ENCODE results near the gene MANF.

The MANF gene

GRCh38 chr3:51374456-51374855 lies 10.6 kb upstream of the MANF start:
- TF ChIP-seq POLR2A (IDR thresholded peaks at IDR 0.05; ENCODE audit: low read depth, low read length): no peak
- no peak for TF ChIP-seq POLR2AphosphoS5 (IDR thresholded peaks at IDR 0.05; ENCODE audit: low read depth, low read length)
- no peak for TF ChIP-seq TAF1 (IDR thresholded peaks at IDR 0.05; ENCODE audit: borderline replicate concordance, low read depth, low read length)
- FAIRE-seq: no peak
- DNase-seq (ENCODE audit: insufficient read length): no peak

DNA sequence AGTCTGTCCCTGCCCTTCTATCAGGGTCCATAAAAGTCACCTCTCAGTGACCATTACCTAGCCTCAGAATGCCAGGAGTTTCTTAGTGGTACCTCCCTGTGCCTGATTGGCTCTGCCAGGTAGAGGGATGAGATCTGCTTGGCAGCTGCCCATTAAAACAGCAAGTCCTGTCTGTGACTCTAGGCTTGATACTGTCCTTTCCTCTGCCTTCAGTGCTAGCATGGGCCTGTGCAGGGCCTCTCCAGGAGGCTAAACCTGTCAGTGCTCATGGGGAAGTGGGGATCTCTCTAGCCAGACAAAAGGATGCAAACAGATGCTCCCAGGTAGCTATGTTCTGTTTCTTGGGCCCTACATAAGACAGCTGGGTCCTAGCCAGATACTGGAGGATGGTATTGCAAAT lies 10.0 kb upstream of the MANF start:
- FAIRE-seq (no peak), DNase-seq (ENCODE audit: insufficient read length) (no peak)
- TF ChIP-seq POLR2AphosphoS5 (IDR thresholded peaks at IDR 0.05; ENCODE audit: low read depth, low read length) (no peak), TAF1 (IDR thresholded peaks at IDR 0.05; ENCODE audit: borderline replicate concordance, low read depth, low read length) (no peak)

DNA sequence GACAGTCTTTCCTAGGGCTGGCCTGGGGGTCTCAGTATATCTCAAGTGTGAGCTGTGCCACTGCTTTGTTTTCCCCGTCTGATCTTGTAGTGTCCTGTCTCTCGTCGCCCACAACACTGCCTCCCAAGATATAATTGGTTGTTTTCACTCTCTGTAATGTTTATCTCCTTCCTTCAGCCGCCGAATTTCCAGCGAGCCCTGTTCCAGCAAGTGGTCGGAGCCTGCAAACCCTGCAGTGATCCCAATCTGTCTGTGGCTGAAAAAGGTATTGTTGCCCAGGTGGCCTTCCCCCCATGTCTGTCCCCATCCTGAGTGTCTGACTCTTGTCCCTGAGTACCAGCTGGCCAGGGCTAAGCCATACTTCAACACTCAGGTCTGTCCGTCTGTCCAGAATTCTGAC lies 9.5 kb upstream of the MANF start:
- DNase-seq (ENCODE audit: insufficient read length) (no peak), FAIRE-seq (no peak)
- no peak for TF ChIP-seq POLR2AphosphoS5 (IDR thresholded peaks at IDR 0.05; ENCODE audit: low read depth, low read length)
- no peak for TF ChIP-seq POLR2A (IDR thresholded peaks at IDR 0.05; ENCODE audit: low read depth, low read length)
- TF ChIP-seq TAF1 (IDR thresholded peaks at IDR 0.05; ENCODE audit: borderline replicate concordance, low read depth, low read length): no peak

DNA sequence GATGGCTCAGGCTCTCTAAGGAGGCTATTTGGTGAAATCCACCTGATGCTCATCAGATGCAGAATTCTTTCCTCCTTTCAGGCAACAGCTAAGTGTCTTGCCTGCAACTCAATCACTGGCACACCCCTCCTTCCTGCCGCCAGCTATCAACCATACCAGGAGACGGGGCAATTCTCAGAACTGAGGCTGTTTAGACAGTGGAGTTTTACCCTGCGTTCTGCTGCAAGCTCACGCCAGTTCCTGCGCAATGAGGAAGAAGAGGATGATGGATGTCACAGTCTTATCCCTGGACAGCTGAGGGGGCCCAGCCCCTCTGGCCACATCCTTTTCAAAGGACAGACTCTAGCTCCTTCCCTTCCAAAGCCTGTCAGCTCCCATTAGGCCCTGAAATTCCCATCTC lies 7.0 kb upstream of the MANF start:
- DNase-seq (ENCODE audit: insufficient read length) (no peak), FAIRE-seq (no peak)

GRCh38 chr3:51378726-51379125 lies 6.4 kb upstream of the MANF start:
- no peak for FAIRE-seq

More for the DNA sequence above, 7.0 kb upstream of the MANF start:
- no peak for TF ChIP-seq POLR2AphosphoS5 (IDR thresholded peaks at IDR 0.05; ENCODE audit: low read depth, low read length)
- TF ChIP-seq TAF1 (IDR thresholded peaks at IDR 0.05; ENCODE audit: borderline replicate concordance, low read depth, low read length): no peak
- no peak for TF ChIP-seq POLR2A (IDR thresholded peaks at IDR 0.05; ENCODE audit: low read depth, low read length)

GRCh38 chr3:51379301-51379700 lies 5.8 kb upstream of the MANF start:
- DNase-seq (ENCODE audit: insufficient read length) (no peak), FAIRE-seq (no peak)
- TF ChIP-seq POLR2AphosphoS5 (IDR thresholded peaks at IDR 0.05; ENCODE audit: low read depth, low read length): no peak
- no peak for TF ChIP-seq POLR2A (IDR thresholded peaks at IDR 0.05; ENCODE audit: low read depth, low read length)
- no peak for TF ChIP-seq TAF1 (IDR thresholded peaks at IDR 0.05; ENCODE audit: borderline replicate concordance, low read depth, low read length)

More at GRCh38 chr3:51378726-51379125, 6.4 kb upstream of the MANF start:
- DNase-seq (ENCODE audit: insufficient read length): no peak
- TF ChIP-seq TAF1 (IDR thresholded peaks at IDR 0.05; ENCODE audit: borderline replicate concordance, low read depth, low read length) (no peak), POLR2A (IDR thresholded peaks at IDR 0.05; ENCODE audit: low read depth, low read length) (no peak), POLR2AphosphoS5 (IDR thresholded peaks at IDR 0.05; ENCODE audit: low read depth, low read length) (no peak)

DNA sequence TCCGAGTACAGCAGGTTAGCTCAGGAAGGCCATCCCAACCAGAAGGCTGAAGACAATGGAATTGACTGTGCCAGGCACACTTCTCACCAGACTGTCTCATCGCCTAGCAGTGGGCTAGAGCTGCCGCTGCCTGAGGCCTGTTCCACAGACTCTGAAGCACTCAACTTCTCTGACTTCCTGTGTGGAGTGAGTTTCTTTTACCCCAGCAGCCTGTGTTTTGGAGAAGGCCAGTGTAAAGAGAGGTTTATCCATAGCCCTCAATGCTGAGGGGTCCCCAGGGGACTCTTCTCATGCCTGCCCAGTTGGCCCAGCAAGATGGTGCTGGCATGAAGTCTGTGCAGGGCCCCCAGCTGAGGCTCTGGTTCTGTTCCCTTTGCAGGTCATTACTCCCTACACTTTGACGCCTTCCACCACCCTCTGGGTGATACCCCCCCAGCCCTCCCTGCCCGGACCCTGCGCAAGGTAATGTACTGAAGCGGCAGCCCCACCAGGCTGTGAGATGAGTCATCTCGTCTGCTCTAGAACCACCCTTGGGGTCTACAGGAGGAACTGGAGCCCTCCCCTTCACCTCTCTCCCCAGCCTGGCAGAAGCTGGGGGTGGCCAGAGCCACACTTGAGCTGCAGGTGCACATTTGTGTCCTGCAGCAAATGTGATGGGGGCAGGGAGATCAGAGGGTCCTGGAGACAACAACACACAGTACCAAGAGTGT lies 5.2 kb upstream of the MANF start:
- no peak for TF ChIP-seq POLR2AphosphoS5 (IDR thresholded peaks at IDR 0.05; ENCODE audit: low read depth, low read length)
- TF ChIP-seq TAF1 (IDR thresholded peaks at IDR 0.05; ENCODE audit: borderline replicate concordance, low read depth, low read length): no peak
- FAIRE-seq (no peak), DNase-seq (ENCODE audit: insufficient read length) (no peak)

DNA sequence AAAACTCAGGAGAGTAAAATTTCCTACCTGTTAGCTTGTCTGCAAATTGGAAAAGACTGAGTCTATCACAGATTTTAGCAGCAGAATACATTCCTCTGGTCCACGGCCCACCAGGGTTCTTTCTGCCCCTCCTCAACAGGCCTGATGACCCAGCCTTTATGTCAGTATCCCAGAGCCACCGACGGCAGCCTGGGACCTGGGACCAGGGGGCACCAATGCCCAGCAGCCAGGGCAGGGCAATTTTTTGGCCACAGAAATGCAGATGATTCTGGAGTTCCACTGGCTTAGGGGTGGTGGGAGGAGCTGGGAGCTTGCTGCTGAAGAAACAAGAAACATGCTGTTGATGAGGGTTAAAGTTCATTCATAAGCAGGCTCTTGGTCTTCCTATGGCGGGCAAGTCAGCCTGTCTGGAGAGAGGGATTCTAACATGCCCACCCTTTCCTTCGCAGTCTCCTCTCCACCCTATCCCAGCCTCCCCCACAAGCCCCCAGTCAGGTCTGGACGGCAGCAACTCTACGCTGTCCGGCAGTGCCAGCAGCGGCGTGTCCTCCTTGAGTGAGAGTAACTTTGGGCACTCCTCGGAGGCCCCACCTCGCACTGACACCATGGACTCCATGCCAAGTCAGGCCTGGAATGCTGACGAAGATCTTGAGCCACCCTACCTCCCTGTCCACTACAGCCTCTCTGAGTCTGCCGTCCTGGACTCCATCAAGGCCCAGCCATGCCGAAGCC lies 4.3 kb upstream of the MANF start:
- TF ChIP-seq POLR2A (IDR thresholded peaks at IDR 0.05; ENCODE audit: low read depth, low read length) (no peak), POLR2AphosphoS5 (IDR thresholded peaks at IDR 0.05; ENCODE audit: low read depth, low read length) (no peak)
- DNase-seq (ENCODE audit: insufficient read length) (no peak), FAIRE-seq (no peak)

DNA sequence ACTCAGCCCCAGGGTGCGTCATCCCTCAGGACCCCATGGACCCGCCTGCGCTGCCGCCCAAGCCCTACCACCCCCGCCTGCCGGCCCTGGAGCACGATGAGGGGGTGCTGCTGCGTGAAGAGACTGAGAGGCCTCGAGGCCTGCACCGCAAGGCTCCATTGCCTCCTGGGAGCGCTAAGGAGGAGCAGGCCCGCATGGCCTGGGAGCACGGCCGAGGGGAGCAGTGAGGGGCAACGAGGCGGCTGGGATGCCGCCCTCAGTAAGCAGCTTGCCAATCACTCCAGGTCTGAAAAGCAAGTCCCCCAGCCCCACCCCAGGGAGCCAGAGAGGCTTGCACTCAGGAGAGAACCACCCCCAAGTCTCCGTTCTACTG lies 3.8 kb upstream of the MANF start:
- FAIRE-seq: no peak
- DNase-seq (ENCODE audit: insufficient read length): no peak
- TF ChIP-seq POLR2AphosphoS5 (IDR thresholded peaks at IDR 0.05; ENCODE audit: low read depth, low read length) (no peak), TAF1 (IDR thresholded peaks at IDR 0.05; ENCODE audit: borderline replicate concordance, low read depth, low read length) (no peak)

- FAIRE-seq: no peak
- DNase-seq (ENCODE audit: insufficient read length): no peak
- TF ChIP-seq POLR2AphosphoS5 (IDR thresholded peaks at IDR 0.05; ENCODE audit: low read depth, low read length) (no peak), TAF1 (IDR thresholded peaks at IDR 0.05; ENCODE audit: borderline replicate concordance, low read depth, low read length) (no peak), POLR2A (IDR thresholded peaks at IDR 0.05; ENCODE audit: low read depth, low read length) (no peak)
Observed at GRCh38 chr3:51382076-51382745, 2.9 kb upstream of the MANF start.

- TF ChIP-seq POLR2A (IDR thresholded peaks at IDR 0.05; ENCODE audit: low read depth, low read length): no peak
- no peak for TF ChIP-seq POLR2AphosphoS5 (IDR thresholded peaks at IDR 0.05; ENCODE audit: low read depth, low read length)
- TF ChIP-seq TAF1 (IDR thresholded peaks at IDR 0.05; ENCODE audit: borderline replicate concordance, low read depth, low read length): no peak
- DNase-seq (ENCODE audit: insufficient read length): no peak
- no peak for FAIRE-seq
Observed at GRCh38 chr3:51382947-51383578, 2.0 kb upstream of the MANF start.

Data from GM12892 (cell line).